WTC11 (cell line): ENCODE results near the gene NOC2L. TPM values are rescaled to one million over a fixed set of nuclear protein-coding genes. Genes with fewer than 3 reads are reported as not detected.

Experiments
- ATAC-seq: fragments of 200-7000 bp; cut with Tn5 transposase; 2 replicates; pipeline ENCODE4 v1.10.0; 2021; ENCODE audit warnings: mild to moderate bottlenecking, moderate library complexity
- CTCF ChIA-PET: fragments of 300-600 bp; sonication (Branson Sonifier 250); formaldehyde crosslinking; loops from one replicate; lab custom pipeline; 2021; ENCODE audit warnings: antibody characterized with exemption; lab: Charles Lee
- POLR2A ChIA-PET: fragments of 350-600 bp; sonication (Branson Sonifier 250); formaldehyde crosslinking; loops from one replicate; lab custom pipeline; 2021; ENCODE audit warnings: antibody characterized with exemption; lab: Charles Lee
- DNase-seq: peaks from one replicate; pipeline ENCODE4 v3.0.0; 2021; ENCODE audit warnings: low spot score
- H3K27ac Mint-ChIP-seq: 2 replicates; pipeline ENCODE4 v1.8.0; 2021; ENCODE audit warnings: mixed read lengths
- H3K27me3 Mint-ChIP-seq: 2 replicates; pipeline ENCODE4 v1.8.0; 2021; ENCODE audit warnings: low read depth, mild to moderate bottlenecking, moderate library complexity, mixed read lengths
- H3K36me3 Mint-ChIP-seq: 2 replicates; pipeline ENCODE4 v1.8.0; 2021; ENCODE audit warnings: mixed read lengths
- H3K4me1 Mint-ChIP-seq: 2 replicates; pipeline ENCODE4 v1.8.0; 2022; ENCODE audit warnings: mixed read lengths
- H3K4me3 Mint-ChIP-seq: 2 replicates; pipeline ENCODE4 v1.8.0; 2021; ENCODE audit warnings: mild to moderate bottlenecking, moderate library complexity, mixed read lengths
- H3K9me3 Mint-ChIP-seq: 2 replicates; pipeline ENCODE4 v1.8.0; 2021; ENCODE audit warnings: mixed read lengths
- ATF3 ChIP-seq: sonication (generic); formaldehyde crosslinking; conservative IDR thresholded peaks from 2 replicates; pipeline ENCODE4 v1.8.1; 2022; ENCODE audit warnings: mild to moderate bottlenecking, missing genetic modification reagents
- EMX1 ChIP-seq: fragments of 250-450 bp; sonication (Bioruptor Pico); IDR thresholded peaks from 2 replicates; pipeline ENCODE4 v1.8.0; 2021; ENCODE audit warnings: mild to moderate bottlenecking
- FOXK1 ChIP-seq: sonication (generic); formaldehyde crosslinking; IDR thresholded peaks from 2 replicates; pipeline ENCODE4 v1.8.0; 2022; ENCODE audit warnings: mild to moderate bottlenecking, moderate library complexity, missing genetic modification reagents
- GABPB1 ChIP-seq: sonication (generic); formaldehyde crosslinking; IDR thresholded peaks from 2 replicates; pipeline ENCODE4 v1.8.1; 2023; ENCODE audit warnings: mild to moderate bottlenecking, missing genetic modification reagents
- GTF2I ChIP-seq: fragments of 250-450 bp; sonication (Bioruptor Pico); conservative IDR thresholded peaks from 2 replicates; pipeline ENCODE4 v1.4.0; 2021; ENCODE audit warnings: mild to moderate bottlenecking
- IRF2 ChIP-seq: sonication (generic); formaldehyde crosslinking; IDR thresholded peaks from 2 replicates; pipeline ENCODE4 v1.8.0; 2022; ENCODE audit warnings: low read depth, missing genetic modification reagents, borderline replicate concordance
- PRDM15 ChIP-seq: sonication (generic); formaldehyde crosslinking; IDR thresholded peaks from 2 replicates; pipeline ENCODE4 v1.8.0; 2022; ENCODE audit warnings: missing genetic modification reagents
- PREB ChIP-seq: sonication (generic); formaldehyde crosslinking; IDR thresholded peaks from 2 replicates; pipeline ENCODE4 v1.8.1; 2022; ENCODE audit warnings: mild to moderate bottlenecking, missing genetic modification reagents, moderate library complexity, borderline replicate concordance
- USF1 ChIP-seq: sonication (generic); formaldehyde crosslinking; IDR thresholded peaks from 2 replicates; pipeline ENCODE4 v1.8.0; 2022; ENCODE audit warnings: mild to moderate bottlenecking, missing genetic modification reagents
- ZBTB43 ChIP-seq: sonication (generic); formaldehyde crosslinking; IDR thresholded peaks from 2 replicates; pipeline ENCODE4 v1.8.1; 2023; ENCODE audit warnings: mild to moderate bottlenecking, missing genetic modification reagents
- ZMAT4 ChIP-seq: fragments of 250-450 bp; sonication (Bioruptor Pico); IDR thresholded peaks from 2 replicates; pipeline ENCODE4 v1.9.0; 2021; ENCODE audit warnings: mild to moderate bottlenecking
- ZNF532 ChIP-seq: fragments of 250-450 bp; sonication (Bioruptor Pico); IDR thresholded peaks from 2 replicates; pipeline ENCODE4 v1.9.0; 2021; ENCODE audit warnings: mild to moderate bottlenecking, borderline replicate concordance
- total RNA-seq: library from RNA; stranded (reverse); gene quantifications from 3 replicates; pipeline ENCODE4 v1.2.3, GENCODE V29; 2021

Gene NOC2L
- total RNA-seq, 1 experiment from 2014 or later = 182 TPM

GRCh38 chr1:970242-970972, 11.4 kb upstream of the NOC2L start:
- TF ChIP-seq ZBTB43 (CRISPR knock-in tag) (no peak), ATF3 (CRISPR knock-in tag) (no peak), USF1 (CRISPR knock-in tag) (0 out of 2 replicates have a peak, but pooled peaks have one; percentile 17), GABPB1 (CRISPR knock-in tag) (no peak), FOXK1 (no peak), ZNF532 (no peak), ZMAT4 (CRISPR knock-in tag) (no peak), PREB (CRISPR knock-in tag) (no peak), GTF2I (CRISPR knock-in tag) (no peak), IRF2 (CRISPR knock-in tag) (no peak), EMX1 (CRISPR knock-in tag) (no peak), PRDM15 (peak; percentile 70; the same call in 1 of the 2 replicates)
- ATAC-seq (peak; percentile 61), DNase-seq (peak; percentile 63)
- Mint-ChIP-seq H3K36me3 (no peaks in the 10 kb centered on the region), H3K27me3 (peaks cover 43% of the 10 kb centered on the region), H3K27ac (no peak overlapping the region), H3K4me1 (no peaks in the 10 kb centered on the region), H3K4me3 (peak overlapping the region; percentile 41; the same call in 1 of the 2 replicates), H3K9me3 (no peaks in the 10 kb centered on the region; the same call in 1 of the 2 replicates)
- ChIA-PET CTCF (interaction anchor here (0.9 to 2.9 kb wide), 12 partner anchors 9 to 101 kb away, joined by 3 to 15 read pairs (median 4); partner anchors contain the start of gene NOC2L), POLR2A (no interaction called here)
